IMR-90 (cell line): ENCODE results near the gene GGCT. TPM values are rescaled to one million over a fixed set of nuclear protein-coding genes. Genes with fewer than 3 reads are reported as not detected.

Source experiments
- ATAC-seq: fragments of 200-7000 bp; cut with Tn5 transposase; 2 replicates; pipeline ENCODE4 v1.9.1; 2020; ENCODE audit warnings: low read depth, mild to moderate bottlenecking, moderate library complexity
- BruUV-seq: library from RNA; stranded (reverse); fragments of 400-500 nt; replicated peaks from 2 replicates; lab custom pipeline; 2021; lab: Mats Ljungman, UMichigan
- CTCF ChIA-PET: fragments of 300-600 bp; formaldehyde crosslinking; extraction: SDS; loops from one replicate; lab custom pipeline; 2021; ENCODE audit warnings: antibody characterized with exemption; lab: Yijun Ruan, JAX
- POLR2A ChIA-PET: fragments of 300-600 bp; sonication (Branson Sonifier 250); formaldehyde crosslinking; loops from one replicate; lab custom pipeline; 2022; ENCODE audit warnings: antibody characterized with exemption; ENCODE audit not compliant: unreplicated experiment; lab: Charles Lee
- DNase-seq: peaks from one replicate; pipeline ENCODE4 v3.0.0; 2013
- H2AFZ ChIP-seq: replicated peaks from 2 replicates; pipeline ENCODE3; 2013; ENCODE audit warnings: low read length, mild to moderate bottlenecking; ENCODE audit not compliant: poor library complexity
- H2AK5ac ChIP-seq: 2 replicates; pipeline ENCODE4 v1.6.1; 2013; ENCODE audit warnings: low read depth, low read length, inconsistent platforms
- H2AK9ac ChIP-seq: replicated peaks from 2 replicates; pipeline ENCODE3; 2013; ENCODE audit warnings: mild to moderate bottlenecking, low read depth, low read length, moderate library complexity; ENCODE audit not compliant: poor library complexity
- H2BK120ac ChIP-seq: 2 replicates; pipeline ENCODE4 v1.6.1; 2013; ENCODE audit warnings: low read depth, low read length, inconsistent platforms
- H2BK15ac ChIP-seq: 3 replicates; pipeline ENCODE4 v1.6.1; 2013; ENCODE audit warnings: low read depth, low read length, inconsistent platforms
- H2BK20ac ChIP-seq: 2 replicates; pipeline ENCODE4 v1.6.1; 2013; ENCODE audit warnings: low read depth, mild to moderate bottlenecking, inconsistent platforms, low read length, moderate library complexity
- H2BK5ac ChIP-seq: 2 replicates; pipeline ENCODE4 v1.6.1; 2013; ENCODE audit warnings: mild to moderate bottlenecking, low read depth, low read length, inconsistent platforms; ENCODE audit not compliant: poor library complexity, severe bottlenecking
- H3K14ac ChIP-seq: replicated peaks from 2 replicates; pipeline ENCODE4 v1.6.1; 2013; ENCODE audit warnings: low read depth, low read length, inconsistent platforms
- H3K18ac ChIP-seq: 2 replicates; pipeline ENCODE4 v1.6.1; 2013; ENCODE audit warnings: low read depth, low read length, control low read depth
- H3K23ac ChIP-seq: 2 replicates; pipeline ENCODE4 v1.6.1; 2013; ENCODE audit warnings: low read depth, low read length, inconsistent platforms
- H3K27ac ChIP-seq: 2 replicates; pipeline ENCODE4 v1.5.1; 2013; ENCODE audit warnings: mild to moderate bottlenecking, control low read depth, low read length; ENCODE audit not compliant: insufficient read depth
- H3K27me3 ChIP-seq: 2 replicates; pipeline ENCODE4 v1.6.1; 2013; ENCODE audit warnings: low read length; ENCODE audit not compliant: control insufficient read depth, insufficient read depth
- H3K36me3 ChIP-seq: 2 replicates; pipeline ENCODE4 v1.6.1; 2013; ENCODE audit warnings: low read length, mixed read lengths; ENCODE audit not compliant: control insufficient read depth, insufficient read depth
- H3K4ac ChIP-seq: 2 replicates; pipeline ENCODE4 v1.6.1; 2013; ENCODE audit warnings: low read depth, low read length, inconsistent platforms
- H3K4me1 ChIP-seq: 2 replicates; pipeline ENCODE4 v1.6.1; 2013; ENCODE audit warnings: low read length, mixed read lengths; ENCODE audit not compliant: control insufficient read depth, insufficient read depth
- H3K4me2 ChIP-seq: 2 replicates; pipeline ENCODE4 v1.6.1; 2013; ENCODE audit warnings: low read depth, mild to moderate bottlenecking, control low read depth, low read length, moderate library complexity
- H3K4me3 ChIP-seq: 2 replicates; pipeline ENCODE4 v1.5.1; 2013; ENCODE audit warnings: low read depth, mild to moderate bottlenecking, control low read depth, low read length, moderate library complexity; ENCODE audit not compliant: insufficient read depth
- H3K56ac ChIP-seq: 2 replicates; pipeline ENCODE4 v1.6.1; 2013; ENCODE audit warnings: low read length, inconsistent platforms; ENCODE audit not compliant: insufficient read depth; ENCODE audit errors: extremely low read depth
- H3K79me1 ChIP-seq, 2 experiments: 2 replicates each; pipeline ENCODE4 v1.6.1; 2013; ENCODE audit warnings: low read length in 2 of 2, inconsistent platforms in 1 of 2, low read depth in 1 of 2
- H3K9ac ChIP-seq: 2 replicates; pipeline ENCODE4 v1.6.1; 2013; ENCODE audit warnings: low read depth, low read length, control low read depth
- H3K9me1 ChIP-seq: 2 replicates; pipeline ENCODE4 v1.6.1; 2013; ENCODE audit warnings: low read length, inconsistent platforms; ENCODE audit not compliant: insufficient read depth
- H3K9me3 ChIP-seq: 2 replicates; pipeline ENCODE4 v1.6.1; 2013; ENCODE audit warnings: low read length; ENCODE audit not compliant: control insufficient read depth, insufficient read depth
- H4K20me1 ChIP-seq: 2 replicates; pipeline ENCODE4 v1.6.1; 2013; ENCODE audit warnings: low read length, inconsistent platforms; ENCODE audit not compliant: insufficient read depth
- H4K5ac ChIP-seq: 2 replicates; pipeline ENCODE4 v1.6.1; 2013; ENCODE audit warnings: mild to moderate bottlenecking, low read depth, low read length, control low read depth
- H4K8ac ChIP-seq, 2 experiments: 2 replicates each; pipeline ENCODE4 v1.6.1; 2013; ENCODE audit warnings: low read depth in 2 of 2, low read length in 2 of 2, control low read depth in 1 of 2, inconsistent platforms in 1 of 2
- H4K91ac ChIP-seq: 2 replicates; pipeline ENCODE4 v1.6.1; 2013; ENCODE audit warnings: low read depth, low read length, inconsistent platforms; ENCODE audit not compliant: insufficient read depth
- USF2 ChIP-seq: fragments of 150-350 bp; IDR thresholded peaks from 2 replicates; pipeline ENCODE4 v1.6.1; 2017; ENCODE audit warnings: mild to moderate bottlenecking, antibody characterized with exemption, low read length, low read depth
- dilution Hi-C: fragments of 300-500 bp; cut with HindIII; formaldehyde crosslinking; loops from one replicate; pipeline ENCODE4 v1.14.3; 2018; ENCODE audit warnings: low sequenced_read_pairs; ENCODE audit not compliant: unreplicated experiment
- in situ Hi-C: fragments of 300-500 bp; cut with MboI; formaldehyde crosslinking; loops from 3 replicates; pipeline ENCODE4 v1.14.3; 2019; ENCODE audit warnings: low sequenced_read_pairs, inconsistent platforms, mixed read lengths
- intact Hi-C: fragments of 100-400 bp; cut with micrococcal nuclease; formaldehyde crosslinking; loops from 2 replicates; pipeline ENCODE4 v1.10.0; 2022
- polyA plus RNA-seq, 3 experiments: library from polyadenylated mRNA; depleted of rRNA; stranded (reverse); fragments of >200 nt; gene quantifications; 2 replicates each; pipeline ENCODE4 v1.2.3, GENCODE V29; 2012; ENCODE audit warnings: low replicate concordance in 1 of 3
- total RNA-seq: library from RNA; depleted of rRNA; stranded (reverse); fragments of >200 nt; gene quantifications from 2 replicates; pipeline ENCODE4 v1.2.3, GENCODE V29; 2012

Gene GGCT
- total and polyA plus RNA-seq, 2 of the 4 experiments (the other 2 are of a cell fraction), result 12.0 to 18.6 TPM

- Histone ChIP-seq H4K20me1 (no peaks in the 10 kb centered on the region), H3K4me3 (no peak overlapping the region), H3K14ac (no peak overlapping the region), H3K36me3 (no peaks in the 10 kb centered on the region), H4K8ac (no peak overlapping the region), H3K4me1 (no peaks in the 10 kb centered on the region), H2BK20ac (no peak overlapping the region), H2BK5ac (no peak overlapping the region), H3K27ac (no peak overlapping the region), H3K9me3 (peaks cover 5% of the 10 kb centered on the region; the same call in 1 of the 2 replicates), H4K91ac (no peak overlapping the region), H2AFZ (no peak overlapping the region), H3K4me2 (no peak overlapping the region), H4K5ac (no peak overlapping the region), H3K56ac (no peak overlapping the region), H3K9ac (no peak overlapping the region), H3K18ac (no peak overlapping the region), H3K9me1 (no peaks in the 10 kb centered on the region), H2AK5ac (no peak overlapping the region), H3K23ac (no peak overlapping the region), H2AK9ac (no peak overlapping the region), H3K4ac (no peak overlapping the region), H3K27me3 (no peaks in the 10 kb centered on the region), H2BK120ac (no peak overlapping the region), H3K79me1 (no peaks in the 10 kb centered on the region), H2BK15ac (no peak overlapping the region)
- ChIA-PET POLR2A (no interaction called here), CTCF (no interaction called here)
- ATAC-seq, result no peak
- BruUV-seq, result no TSS peak
- dilution Hi-C loops (no loop called here), in situ Hi-C loops (no loop called here), intact Hi-C loops (no loop called here)
- no peak for TF ChIP-seq USF2
- no peak for DNase-seq
These were observed 13.2 kb downstream of the GGCT start for GRCh38 chr7:30491417-30491816.
